ENCODE results near the gene B3GLCT. TPM values are rescaled to one million over a fixed set of nuclear protein-coding genes. Genes with fewer than 3 reads are reported as not detected.

Gene B3GLCT
- total RNA-seq (2022; extraction: Qiagen RNA extraction): 3.9 to 5.4 TPM (median 4.9 TPM) in 5 replicates

DNA sequence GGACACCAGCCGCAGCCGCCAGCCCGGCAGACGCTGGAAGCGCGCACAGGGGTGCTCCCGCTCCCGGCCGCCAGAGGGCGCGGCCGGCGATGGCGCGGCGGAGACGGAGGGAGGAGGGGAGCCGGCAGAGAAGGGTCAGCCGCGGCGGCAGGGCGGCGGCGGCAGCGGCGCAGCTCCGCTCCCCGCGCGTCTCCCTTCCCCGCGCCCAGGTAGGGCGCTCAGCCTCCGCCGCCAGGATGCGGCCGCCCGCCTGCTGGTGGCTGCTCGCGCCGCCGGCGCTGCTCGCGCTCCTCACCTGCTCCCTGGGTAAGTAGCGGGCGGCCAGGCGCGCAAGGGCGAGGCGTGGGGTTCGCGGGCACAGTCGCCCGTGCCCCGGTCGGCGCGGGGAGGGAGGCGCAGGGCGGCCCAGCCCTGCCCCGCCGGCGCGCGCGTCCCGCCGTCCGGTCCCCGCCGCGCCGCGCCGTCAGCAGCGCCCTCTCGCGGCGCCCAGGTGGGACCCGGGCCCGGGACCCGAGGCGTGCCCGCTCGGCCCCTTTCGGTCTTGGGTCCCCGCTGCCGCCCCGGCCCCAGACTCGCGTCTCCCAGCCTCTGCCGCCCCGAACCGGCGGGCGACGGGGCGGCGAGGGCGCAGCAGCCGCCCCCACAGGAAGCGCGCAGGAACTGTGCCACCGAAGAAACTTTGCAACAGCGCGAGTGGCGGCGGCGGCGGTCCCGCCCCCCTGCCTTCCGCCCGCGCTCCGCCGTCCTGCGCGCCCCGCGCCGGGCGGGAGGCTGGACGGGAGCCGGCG is at the start of gene B3GLCT:
B3GLCT (plus strand) TSS at position 127 of the 788 bp plus-strand sequence; CDS start at position 237, 110 bp downstream.

GRCh38 chr13:31161557-31162150 is 38.1 kb upstream of the B3GLCT start, which contains the start of gene HSPH1:
Gene HSPH1, minus strand, starts transcription at chr13:31161904. Its CDS starts 322 bp downstream, at chr13:31161582.

Other genes starting within 250 kb of the B3GLCT start
- 104 to 123 TPM (median 116 TPM) in 5 replicates for gene HSPH1, start 38.1 kb upstream of the B3GLCT start, total RNA-seq (2022; extraction: Qiagen RNA extraction)